IMR-90 (cell line): ENCODE data around the gene TTC31.

Source experiments
- BHLHE40 ChIP-seq: fragments of 150-350 bp; IDR thresholded peaks from 2 replicates; pipeline ENCODE4 v1.6.1; 2016; ENCODE audit warnings: mild to moderate bottlenecking, low read depth, low read length
- MAZ ChIP-seq: IDR thresholded peaks from 2 replicates; pipeline ENCODE4 v1.6.1; 2012; ENCODE audit warnings: low read depth, mild to moderate bottlenecking, low read length, improper control_type of control experiment, moderate library complexity, borderline replicate concordance
- POLR2A ChIP-seq: IDR thresholded peaks from 2 replicates; pipeline ENCODE4 v1.6.1; 2012; ENCODE audit warnings: mild to moderate bottlenecking, low read depth, low read length
- RAD21 ChIP-seq: IDR thresholded peaks from 2 replicates; pipeline ENCODE4 v1.6.1; 2012; ENCODE audit warnings: low read length, improper control_type of control experiment
- RFX5 ChIP-seq: IDR thresholded peaks from 2 replicates; pipeline ENCODE4 v1.8.0; 2012; ENCODE audit warnings: low read depth, mild to moderate bottlenecking, low read length, moderate library complexity
- TF ChIP-seq, protein P1 (sequence below): conservative IDR thresholded peaks from 2 replicates; pipeline ENCODE4 v1.5.1; 2012; ENCODE audit warnings: mild to moderate bottlenecking, low read depth, low read length, improper control_type of control experiment

DNA sequence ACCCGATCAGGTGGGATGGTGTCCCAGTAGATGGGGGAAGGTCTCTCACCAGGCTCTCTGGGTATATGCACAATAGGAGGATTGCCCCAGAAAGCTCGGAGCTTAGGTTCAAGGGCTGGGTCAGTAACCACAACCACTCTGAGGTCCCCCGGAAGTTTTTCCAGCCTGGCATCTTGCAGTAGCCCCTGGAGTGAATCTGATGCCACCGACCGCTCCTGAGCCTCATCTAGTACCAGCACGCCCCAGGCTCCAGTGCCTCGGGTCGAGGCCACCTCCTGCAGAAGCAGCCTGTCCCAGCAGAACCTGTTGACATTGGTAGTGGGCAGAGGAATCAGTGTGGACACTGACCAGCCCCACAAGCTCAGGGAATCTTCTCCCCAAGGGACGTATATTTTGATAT, 41.1 kb downstream of the TTC31 start:
- TF ChIP-seq POLR2A: no peak
- no peak for TF ChIP-seq RAD21
- TF ChIP-seq BHLHE40: no peak
- TF ChIP-seq RFX5: no peak
- TF ChIP-seq, protein P1, sequence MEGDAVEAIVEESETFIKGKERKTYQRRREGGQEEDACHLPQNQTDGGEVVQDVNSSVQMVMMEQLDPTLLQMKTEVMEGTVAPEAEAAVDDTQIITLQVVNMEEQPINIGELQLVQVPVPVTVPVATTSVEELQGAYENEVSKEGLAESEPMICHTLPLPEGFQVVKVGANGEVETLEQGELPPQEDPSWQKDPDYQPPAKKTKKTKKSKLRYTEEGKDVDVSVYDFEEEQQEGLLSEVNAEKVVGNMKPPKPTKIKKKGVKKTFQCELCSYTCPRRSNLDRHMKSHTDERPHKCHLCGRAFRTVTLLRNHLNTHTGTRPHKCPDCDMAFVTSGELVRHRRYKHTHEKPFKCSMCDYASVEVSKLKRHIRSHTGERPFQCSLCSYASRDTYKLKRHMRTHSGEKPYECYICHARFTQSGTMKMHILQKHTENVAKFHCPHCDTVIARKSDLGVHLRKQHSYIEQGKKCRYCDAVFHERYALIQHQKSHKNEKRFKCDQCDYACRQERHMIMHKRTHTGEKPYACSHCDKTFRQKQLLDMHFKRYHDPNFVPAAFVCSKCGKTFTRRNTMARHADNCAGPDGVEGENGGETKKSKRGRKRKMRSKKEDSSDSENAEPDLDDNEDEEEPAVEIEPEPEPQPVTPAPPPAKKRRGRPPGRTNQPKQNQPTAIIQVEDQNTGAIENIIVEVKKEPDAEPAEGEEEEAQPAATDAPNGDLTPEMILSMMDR: no peak
- TF ChIP-seq MAZ: no peak
